NCI-H2107 treated with DMSO at 0.1 percent for 48 hours (cell line): ENCODE measurements around the gene PACS1.

Experiments used
- DNase-seq: peaks from one replicate; lab custom pipeline; 2025; ENCODE audit not compliant: unreplicated experiment; lab: John Stamatoyannopoulos, UW

The PACS1 gene

GRCh38 chr11:66283461-66284105 is 213.5 kb downstream of the PACS1 start:
- DNase-seq, result no peak

- DNase-seq, result no peak
Measured at GRCh38 chr11:66284526-66285078, 214.5 kb downstream of the PACS1 start.

DNA sequence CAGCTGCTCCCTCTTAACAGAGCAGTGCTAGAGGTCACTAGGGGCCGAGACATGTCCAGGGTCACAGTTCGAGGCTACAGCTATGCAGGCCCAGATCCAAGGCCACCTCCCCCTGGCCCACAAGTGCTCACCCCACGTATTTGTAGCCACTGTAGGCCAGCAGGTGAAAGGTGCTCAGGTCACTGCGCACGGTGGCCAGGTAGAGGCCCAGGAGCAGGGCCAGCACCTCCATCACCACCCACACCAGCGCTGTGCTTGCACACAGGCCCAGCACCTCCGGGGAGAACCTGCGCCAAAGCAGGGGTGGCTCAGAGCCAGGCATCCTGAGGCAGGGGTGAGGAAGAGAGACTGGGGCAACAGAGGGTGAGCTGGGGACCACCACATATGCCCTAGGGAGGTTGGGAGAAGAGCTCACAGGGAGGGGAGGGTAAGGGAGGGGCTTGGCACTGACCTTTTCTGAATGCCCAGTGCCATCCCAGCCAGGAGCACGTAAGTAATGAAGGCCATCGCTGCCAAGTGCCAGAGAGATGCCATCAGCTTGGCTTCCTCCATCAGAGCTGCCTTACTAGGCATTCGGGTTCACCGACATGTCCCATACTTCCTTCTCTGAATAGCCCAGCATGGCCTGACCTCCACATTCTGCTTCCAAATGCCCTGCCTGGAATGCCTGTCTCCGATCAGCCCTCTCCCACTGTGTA is 215.3 kb downstream of the PACS1 start:
- DNase-seq, result no peak

GRCh38 chr11:66286699-66287098 is 216.6 kb downstream of the PACS1 start:
- no peak for DNase-seq

GRCh38 chr11:66287211-66287888 is 217.3 kb downstream of the PACS1 start:
- no peak for DNase-seq

GRCh38 chr11:66287889-66288670 is 218.0 kb downstream of the PACS1 start:
- no peak for DNase-seq

DNA sequence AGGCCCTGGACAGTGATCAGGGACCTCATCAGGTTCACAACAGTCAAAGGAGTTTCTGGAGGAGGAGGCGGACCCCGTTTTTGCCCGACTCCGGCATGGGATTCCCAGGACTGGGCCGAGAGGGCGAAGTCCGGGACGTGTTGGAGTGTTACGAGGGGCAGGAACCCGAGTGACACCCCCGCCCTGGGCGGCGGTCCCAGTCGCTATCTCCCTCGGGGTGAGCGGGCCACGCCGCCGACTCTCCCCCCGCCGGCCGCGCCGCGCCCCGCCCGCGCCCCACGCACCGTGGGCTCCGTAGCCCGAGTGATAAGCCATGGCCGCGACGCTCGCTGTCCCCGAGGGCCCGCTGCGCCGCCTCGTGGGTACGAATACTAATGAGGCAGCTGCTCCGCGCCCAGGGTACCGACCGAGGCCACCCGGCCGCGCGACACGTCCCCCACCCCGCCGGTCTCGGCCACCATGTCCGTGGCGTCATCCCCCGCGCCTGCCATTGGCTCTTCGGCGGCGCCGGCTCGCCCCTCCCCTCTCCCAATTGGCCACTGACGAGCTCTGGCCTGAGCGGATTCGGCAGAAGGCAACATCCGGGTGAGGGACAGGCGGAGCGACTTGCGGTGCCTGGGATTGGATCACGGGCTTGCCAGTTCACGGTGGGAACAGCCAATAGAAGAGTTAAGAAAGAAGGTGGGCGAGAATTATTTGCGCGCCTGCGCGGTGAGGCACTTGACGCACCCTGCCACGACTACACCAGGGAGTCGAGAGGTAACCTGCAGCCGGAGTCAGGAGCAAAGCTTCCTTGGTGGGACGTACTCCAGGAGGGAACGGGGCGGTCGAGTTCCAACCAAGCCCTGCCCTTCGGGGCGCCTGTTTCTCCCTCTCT is 218.8 kb downstream of the PACS1 start, which contains the start of gene YIF1A:
Gene YIF1A, minus strand, starts transcription at position 473 of the 877 bp plus-strand sequence. Its CDS starts 158 bp downstream, at position 315.
- DNase-seq, result peak; percentile 97

DNA sequence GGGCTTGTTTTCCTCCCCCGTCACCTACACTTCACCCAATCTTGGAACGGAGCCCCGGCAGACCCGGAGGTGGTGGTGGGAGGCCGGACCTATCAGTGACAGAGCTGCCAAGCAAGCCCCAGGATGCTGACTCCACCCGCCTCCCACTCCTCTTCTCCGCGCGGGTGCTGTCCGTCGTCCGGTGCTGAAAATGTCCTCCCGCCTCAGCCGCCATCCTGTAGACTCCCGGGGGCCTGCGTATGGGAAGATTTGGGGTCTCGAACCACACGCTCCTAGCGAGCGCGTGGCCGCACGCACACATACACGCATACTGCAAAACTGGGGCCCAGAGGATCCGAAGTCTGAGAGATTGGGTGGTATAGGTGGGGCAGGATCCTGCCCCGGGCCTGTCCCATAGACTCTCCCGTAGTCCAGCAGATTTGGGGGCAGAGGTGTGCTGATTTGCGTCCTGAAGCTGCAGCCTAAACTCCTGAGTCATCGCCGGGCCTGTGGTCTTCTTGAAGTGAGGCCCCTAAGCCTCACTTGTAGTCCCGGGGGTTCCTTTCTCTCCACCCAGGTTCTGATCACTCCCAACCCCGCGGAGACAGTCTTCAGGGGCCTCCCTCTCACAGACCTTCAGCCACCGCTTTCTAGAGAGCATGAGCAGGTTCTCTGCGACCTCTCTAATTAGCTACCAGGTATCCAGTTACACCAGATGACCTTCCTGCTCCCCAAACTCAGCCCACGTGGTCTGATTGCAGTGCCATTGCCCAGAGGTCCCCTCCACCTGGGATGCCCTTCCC is 219.7 kb downstream of the PACS1 start:
- DNase-seq, result peak; percentile 58

GRCh38 chr11:66290330-66290621 is 220.2 kb downstream of the PACS1 start:
- DNase-seq, result no peak

DNA sequence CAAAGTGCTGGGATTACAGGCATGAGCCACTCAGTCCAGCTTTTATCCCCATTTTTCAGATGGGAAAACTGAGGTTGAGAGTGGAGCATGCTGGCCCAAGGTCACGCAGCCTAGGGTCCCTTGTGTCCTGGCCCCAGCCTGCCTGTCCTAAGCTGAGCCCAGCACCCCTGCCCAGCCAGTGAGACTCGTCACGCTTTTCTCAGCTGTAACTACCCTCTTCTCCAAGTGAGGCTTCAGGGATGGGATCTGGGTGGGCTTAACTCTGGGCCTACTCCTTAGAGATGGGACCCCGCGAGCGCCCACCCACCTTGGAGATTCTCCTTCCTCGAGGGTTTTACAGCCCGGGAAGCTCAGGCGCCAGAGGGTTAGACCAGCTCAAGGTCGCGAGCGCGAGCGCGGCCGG is 221.2 kb downstream of the PACS1 start:
- no peak for DNase-seq

DNA sequence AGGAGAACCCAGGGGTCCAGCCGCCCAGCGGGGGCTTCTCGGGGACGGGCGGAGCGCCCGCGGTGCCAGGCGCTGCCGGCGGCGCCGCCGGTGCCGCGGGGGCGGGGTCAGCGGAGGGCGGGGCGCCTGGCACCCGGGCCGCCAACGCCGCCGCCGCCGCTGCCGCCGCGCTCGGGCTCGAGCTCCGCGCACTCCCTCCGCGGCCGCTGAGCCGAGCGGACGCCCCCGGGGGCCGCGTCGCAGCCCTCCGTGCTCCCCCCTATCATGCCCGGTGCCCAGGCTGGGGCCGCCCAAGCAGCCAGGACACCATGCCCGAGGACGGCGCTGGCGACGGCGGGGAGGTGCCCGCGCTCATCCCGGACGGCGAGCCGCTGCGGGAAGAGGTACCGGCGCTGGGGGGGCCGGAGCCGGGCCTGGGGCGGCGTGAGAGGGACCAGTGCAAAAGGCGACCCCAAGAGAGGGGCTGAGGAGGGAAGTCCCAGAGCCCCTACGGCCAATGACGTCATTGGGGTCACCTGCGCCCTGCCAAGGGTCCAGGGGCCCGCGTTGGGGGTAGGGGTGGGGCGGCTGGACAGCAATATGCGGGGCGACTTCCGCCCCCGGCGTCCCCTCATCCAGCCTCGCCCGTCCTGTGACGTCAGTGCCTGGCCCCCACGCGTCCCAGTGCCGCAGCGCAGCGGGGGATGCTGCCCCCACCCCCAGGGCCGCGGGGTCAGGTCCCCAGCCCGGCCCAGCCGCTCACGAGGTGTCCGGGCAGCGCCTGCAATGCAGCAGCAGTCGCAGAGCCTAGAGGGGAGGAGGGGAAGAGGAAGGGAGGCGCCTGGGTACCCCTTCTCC is 221.9 kb downstream of the PACS1 start, which contains the start of gene TMEM151A:
Gene TMEM151A, plus strand, starts transcription at position 189 of the 837 bp plus-strand sequence. Its CDS starts 120 bp downstream, at position 309.
- no peak for DNase-seq

DNA sequence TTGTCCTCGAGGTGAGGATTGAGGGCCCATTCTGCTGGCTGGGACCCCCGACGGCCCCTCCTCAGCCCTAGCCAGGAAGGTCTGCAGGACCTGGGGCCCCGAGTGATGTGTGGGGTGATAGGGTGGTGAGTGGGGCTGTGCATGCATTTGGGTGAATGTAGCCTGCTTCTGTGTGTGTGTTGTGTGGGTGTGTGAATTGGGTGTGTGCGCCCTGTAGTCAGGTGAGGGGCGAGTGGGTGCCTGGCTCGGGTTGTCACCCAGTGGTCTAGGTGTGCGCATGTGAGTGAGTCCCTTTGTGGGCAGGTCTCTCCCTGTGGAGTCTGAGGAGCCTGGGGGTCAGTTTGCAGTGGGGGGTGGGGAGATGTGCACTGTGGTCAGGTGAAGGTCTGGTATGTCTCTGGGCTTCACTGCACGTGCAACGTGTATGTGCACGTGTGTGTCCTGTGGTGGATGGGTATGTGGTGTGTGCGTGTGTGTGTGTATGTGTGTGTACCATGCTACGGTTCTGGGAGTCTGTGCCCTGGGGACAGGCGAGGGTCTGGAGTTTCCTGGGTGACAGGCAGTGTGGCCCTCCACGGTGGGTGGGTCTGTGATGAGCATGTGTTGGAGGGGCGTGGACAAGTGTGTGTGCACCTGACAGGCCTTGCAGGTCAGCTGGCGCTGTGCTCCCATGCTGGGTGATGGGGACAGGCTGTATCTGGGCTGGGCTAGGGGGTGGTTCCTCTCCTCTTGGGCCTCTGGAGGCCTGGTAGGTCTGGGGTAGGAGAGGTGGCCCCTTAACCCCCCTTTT is 222.7 kb downstream of the PACS1 start:
- no peak for DNase-seq

GRCh38 chr11:66293352-66293751 is 223.3 kb downstream of the PACS1 start:
- no peak for DNase-seq

- DNase-seq, result no peak
Measured at GRCh38 chr11:66293777-66294625, 223.9 kb downstream of the PACS1 start.
